ENCODE measurements around the gene VWA8.
"Not testable (repeated sequence)": the region's sequence is repeated elsewhere in the genome, so short reads cannot be mapped to it uniquely, and the experiment has no call there.

Gene VWA8

DNA sequence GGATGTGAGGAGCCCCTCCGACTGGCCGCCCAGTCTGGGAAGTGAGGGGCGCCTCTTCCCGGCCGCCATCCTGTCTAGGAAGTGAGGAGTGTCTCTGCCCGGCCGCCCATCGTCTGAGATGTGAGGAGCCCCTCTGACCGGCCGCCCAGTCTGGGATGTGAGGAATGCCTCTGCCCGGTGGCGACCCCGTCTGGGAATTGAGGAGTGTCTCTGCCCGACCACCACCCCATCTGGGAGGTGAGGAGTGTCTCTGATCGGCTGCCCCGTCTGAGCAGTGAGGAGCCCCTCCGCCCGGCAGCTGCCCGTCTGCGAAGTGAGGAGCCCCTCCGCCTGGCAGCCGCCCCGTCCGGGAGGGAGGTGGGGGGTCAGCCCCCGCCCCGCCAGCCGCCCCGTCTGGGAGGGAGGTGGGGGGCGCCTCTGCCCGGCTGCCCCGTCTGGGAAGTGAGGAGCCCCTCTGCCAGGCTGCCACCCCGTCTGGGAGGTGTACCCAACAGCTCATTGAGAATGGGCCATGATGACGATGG is 389.0 kb downstream of the VWA8 start:
- DNase-seq: not testable (repeated sequence)

- DNase-seq: no peak
Measured at GRCh38 chr13:41568972-41569351, 391.9 kb downstream of the VWA8 start.

DNA sequence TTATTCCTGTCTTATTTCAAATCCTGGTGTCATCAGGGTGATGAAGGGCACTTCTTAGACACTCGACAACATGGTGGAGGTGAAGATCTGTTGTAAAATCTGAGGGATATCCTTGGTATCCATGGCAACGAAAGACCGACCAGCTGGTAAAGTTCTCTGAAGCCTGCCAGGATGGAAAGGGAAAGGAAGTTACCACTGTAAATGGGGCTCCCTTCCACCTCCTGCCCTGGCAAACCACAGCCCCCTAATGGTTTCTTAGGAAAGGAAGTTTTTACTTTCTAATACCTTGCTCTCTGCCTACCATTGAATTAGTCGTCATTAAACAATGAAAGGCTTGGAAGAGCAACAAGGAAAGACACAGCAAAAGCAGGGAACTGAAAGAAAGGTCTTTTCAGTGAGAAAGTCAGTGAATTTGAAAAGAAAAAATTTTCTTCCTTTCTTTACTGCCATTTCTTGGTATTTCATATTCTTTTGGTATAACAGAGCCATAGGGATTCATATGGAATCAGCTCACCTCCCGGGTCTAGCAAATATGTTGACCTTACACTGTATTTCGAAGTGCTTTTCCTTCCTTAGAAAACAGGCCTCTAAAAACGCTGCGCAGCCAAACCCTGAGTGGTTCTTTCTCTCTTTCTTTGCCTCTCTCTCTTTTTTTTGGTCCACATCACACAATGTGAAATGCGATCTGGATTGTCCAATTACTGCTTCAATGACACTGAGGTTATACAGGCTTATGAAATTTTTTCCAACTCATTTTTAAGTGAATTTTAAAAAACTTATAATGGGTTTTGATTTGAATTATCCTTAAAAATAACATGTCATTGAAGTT is 392.6 kb downstream of the VWA8 start:
- no peak for DNase-seq

DNA sequence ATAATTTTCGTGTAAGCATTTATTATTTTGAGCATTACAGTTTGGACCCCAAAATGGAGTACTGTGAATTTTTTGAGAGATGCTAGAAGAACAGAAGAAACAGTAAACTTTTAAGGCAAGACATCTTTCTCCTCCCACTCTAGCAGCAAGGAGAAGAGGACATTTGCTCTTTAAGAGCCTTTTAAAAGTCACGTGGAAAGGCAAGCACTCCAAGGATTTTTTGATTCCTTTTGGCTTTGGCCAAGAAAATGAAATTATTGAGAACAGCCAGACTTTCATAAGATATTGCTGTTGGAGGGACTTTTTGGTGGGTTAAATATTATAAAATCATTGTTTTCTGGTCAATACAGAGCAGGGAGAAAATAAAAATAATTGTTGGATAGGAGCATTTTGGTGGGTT is 393.5 kb downstream of the VWA8 start:
- DNase-seq: no peak

GRCh38 chr13:41565846-41566245 is 395.1 kb downstream of the VWA8 start:
- DNase-seq: no peak

GRCh38 chr13:41565216-41565615 is 395.7 kb downstream of the VWA8 start:
- DNase-seq: no peak

- DNase-seq: no peak
Measured at GRCh38 chr13:41563984-41564365, 396.9 kb downstream of the VWA8 start.

- DNase-seq: no peak
Measured at GRCh38 chr13:41563341-41563983, 397.4 kb downstream of the VWA8 start.

DNA sequence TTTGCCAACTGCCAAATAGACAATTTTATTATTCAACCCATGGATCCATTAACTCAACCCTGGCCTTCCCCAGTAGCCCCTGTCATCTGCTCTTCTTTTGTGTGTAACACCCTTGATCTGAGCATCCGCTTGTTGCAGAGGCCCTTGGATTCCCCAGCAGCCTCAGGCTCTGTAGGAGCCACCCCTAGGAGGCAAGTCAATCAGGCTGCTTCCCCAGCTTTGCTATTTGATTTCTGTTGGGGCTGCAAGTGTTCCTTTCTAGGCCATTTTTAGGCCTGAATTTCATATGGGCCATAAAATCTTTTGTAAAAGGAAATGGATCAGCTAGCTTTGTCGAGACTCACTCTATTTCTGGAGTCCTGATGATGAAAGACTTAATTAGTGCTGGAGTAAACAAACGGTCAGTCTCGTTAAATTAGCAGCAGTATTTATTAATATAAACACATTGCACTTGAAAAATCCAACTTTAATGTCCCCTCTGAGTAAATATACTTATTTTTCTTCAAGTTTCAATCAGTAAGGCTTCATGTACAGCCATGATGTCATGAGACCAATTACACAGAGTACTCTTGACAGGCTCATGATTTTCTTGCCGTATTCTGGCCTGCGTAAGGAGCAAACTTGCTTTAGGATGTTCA is 398.2 kb downstream of the VWA8 start:
- DNase-seq: no peak

DNA sequence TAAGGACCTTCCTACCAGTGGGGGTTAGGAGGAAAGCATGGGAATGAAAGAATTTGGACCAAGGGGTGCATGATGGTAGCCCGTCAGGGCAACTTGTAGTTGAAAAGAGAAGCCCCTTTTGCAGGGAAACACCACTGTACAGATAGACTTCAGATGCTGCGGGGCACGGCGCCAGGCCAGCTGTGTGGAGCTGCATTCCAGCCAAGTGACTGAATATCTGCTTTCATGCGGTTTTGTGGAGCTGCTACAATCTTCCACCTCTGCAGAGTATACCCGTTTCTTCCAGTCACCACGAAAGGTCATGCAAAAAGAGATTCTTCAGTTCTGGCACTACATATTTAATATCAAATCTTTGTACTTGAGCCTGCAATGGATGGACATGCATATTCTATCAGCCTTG is 398.8 kb downstream of the VWA8 start:
- no peak for DNase-seq

- DNase-seq: no peak
Measured at GRCh38 chr13:41561170-41561569, 399.7 kb downstream of the VWA8 start.

DNA sequence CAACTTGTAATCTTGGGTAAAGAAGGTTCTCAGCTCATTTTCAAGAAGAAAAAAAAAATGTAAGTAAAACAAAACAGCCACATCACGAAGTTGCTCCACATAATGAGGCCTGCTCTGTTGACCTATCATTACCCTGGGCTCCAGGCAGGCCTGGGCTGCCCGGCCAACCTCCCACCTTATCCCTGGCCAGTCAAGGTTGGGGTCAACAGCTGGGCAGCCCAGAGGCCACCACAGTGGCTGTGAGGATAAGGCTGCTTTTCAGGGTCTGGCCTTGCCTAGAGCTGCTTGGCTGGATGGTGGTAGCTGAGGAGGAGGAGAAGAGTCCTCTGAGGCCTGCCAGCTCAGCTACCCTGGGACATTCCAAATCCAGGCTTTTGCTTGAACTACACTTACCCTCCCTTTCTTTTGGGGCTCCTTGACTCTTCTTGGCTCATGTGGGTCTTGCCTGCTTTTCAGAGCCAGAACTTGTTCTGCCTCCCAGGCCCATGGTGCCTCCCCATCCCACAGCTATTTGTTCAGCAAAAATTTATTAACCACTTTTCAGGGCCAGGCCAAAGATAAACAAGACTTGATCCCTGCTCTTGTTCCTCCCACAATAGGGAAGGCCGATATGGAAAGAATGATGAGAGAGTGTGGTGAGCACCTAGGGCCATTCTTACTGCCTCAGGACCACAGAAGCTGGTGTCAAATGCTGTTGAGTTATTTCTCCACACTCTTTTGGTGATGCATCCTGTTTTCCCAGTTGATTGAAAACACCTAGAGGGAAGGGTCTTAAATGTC is 401.9 kb downstream of the VWA8 start:
- DNase-seq: no peak

- DNase-seq: no peak
Measured at GRCh38 chr13:41557719-41558118, 403.2 kb downstream of the VWA8 start.

GRCh38 chr13:41554626-41555386 is 406.1 kb downstream of the VWA8 start:
- DNase-seq: no peak

GRCh38 chr13:41554180-41554579 is 406.7 kb downstream of the VWA8 start:
- no peak for DNase-seq

DNA sequence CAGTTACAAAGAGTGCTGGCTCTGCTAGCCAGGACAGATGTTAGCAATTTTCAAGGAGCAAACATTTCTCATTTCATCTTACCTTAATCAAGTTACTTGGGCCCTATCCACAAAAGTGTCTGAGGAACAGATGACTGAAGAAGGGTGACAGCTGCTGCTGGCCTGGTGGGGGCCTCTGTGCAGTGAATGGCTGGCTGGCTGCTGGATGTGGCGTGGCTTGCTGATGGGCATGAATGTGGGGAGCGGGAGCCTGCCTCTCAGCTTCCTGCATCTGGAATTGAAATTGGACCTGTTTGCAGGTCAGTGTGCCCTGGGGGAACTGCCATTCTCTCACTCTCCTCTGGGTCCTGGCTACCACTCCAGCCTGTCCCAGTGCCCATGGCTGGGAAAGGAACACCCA is 408.9 kb downstream of the VWA8 start:
- no peak for DNase-seq

- DNase-seq: no peak
Measured at GRCh38 chr13:41550276-41550675, 410.6 kb downstream of the VWA8 start.

GRCh38 chr13:41549491-41549890 is 411.4 kb downstream of the VWA8 start:
- DNase-seq: no peak

DNA sequence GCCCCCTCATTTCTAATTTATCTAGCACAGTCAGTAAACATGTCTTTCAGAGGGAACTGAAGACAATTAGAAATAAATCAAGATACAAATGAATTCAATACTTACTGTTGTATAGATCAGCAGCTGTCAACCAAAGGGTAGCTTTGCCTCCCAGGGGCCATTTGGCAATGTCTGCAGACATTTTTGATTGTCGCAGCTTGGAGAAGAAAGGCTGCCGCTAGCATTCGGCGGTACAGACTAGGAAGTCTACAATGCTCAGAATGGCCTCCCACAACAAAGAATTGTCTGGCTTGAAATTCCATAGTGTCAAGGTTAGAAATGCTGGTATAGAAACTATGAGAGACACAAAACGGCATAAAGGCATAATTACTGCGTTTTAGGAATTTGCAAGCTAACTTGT is 412.0 kb downstream of the VWA8 start:
- no peak for DNase-seq

DNA sequence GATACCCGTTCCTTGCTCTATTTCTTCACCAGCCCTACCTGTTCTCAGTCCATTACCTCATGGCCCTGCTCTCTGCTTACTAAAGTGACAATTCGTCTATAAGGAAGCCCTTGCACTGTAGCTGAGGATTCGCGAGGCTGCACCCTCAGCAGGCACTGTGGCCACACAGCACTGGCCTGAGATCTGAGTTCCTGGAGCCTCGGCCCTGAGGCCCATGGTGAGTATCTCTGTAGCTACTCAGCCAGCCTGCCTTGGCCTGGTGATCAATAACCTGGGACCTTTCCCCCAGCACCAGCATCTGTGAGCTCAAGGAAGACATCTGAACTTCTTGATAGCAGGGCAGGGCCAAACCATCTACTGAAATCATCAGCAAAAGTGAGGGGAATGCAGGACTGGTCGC is 412.9 kb downstream of the VWA8 start:
- DNase-seq: no peak

DNA sequence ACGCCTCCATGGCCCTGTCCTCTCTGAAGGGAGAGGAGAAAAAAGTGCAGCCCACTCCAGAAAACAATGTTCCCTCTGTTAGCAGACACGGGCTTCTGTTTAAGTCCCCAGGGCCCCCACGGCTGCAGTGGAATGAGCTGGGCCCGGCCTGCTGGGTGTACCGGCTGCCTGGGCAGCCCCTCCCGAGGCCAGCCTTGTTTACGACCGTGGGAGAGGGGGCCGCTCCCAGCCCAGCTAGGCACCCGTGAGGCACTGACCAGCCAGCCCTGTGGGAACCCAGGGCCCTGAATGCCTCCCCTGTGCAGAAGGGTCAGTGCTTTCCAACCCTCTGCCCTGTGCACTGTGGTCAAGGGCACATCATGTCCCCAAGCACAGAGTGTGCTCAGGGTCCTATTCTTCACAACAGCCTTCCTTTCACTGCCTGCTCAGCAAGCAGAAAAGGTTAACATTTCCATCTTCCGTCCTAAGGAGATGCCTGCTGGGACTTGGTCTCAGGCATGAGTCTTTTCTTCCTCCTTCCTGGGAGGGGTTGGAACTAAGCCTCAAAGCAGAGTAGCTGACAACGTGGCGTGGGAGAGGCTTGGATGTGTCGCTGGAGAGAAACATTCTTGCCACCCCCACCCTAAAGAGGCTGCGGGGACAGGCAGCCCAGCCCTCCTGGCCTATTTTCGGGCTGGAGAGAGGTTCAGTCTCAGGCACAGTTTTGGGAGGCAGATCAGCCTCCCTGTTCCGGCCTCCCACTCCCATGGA is 413.5 kb downstream of the VWA8 start:
- DNase-seq: no peak

Measured in DMS79 treated with DMSO at 0.1 percent for 48 hours (cell line).